K562 (cell line): ENCODE results near the gene ZFYVE27. TPM values are rescaled to one million over a fixed set of nuclear protein-coding genes. Genes with fewer than 3 reads are reported as not detected.

Source experiments
- ADNP ChIP-seq: fragments of 200-800 bp; sonication (Bioruptor generic); IDR thresholded peaks from 2 replicates; pipeline ENCODE4 v1.6.1; 2016; ENCODE audit warnings: missing genetic modification characterization, missing compliant biosample characterization
- BCOR ChIP-seq: fragments of 450-650 bp; IDR thresholded peaks from 2 replicates; pipeline ENCODE4 v1.6.1; 2016
- CBX3 ChIP-seq, 2 experiments: IDR thresholded peaks; 1 replicate in 1 of 2; 2 replicates in 1 of 2; pipeline ENCODE4 v1.6.1; 2012; ENCODE audit warnings: inconsistent platforms in 2 of 2, low read length in 2 of 2, borderline replicate concordance in 1 of 2, control low read depth in 1 of 2
- CHD2 ChIP-seq: IDR thresholded peaks from 2 replicates; pipeline ENCODE4 v1.6.1; 2011; ENCODE audit warnings: low read depth, low read length
- HDAC1 ChIP-seq, 2 experiments: fragments of 450-650 bp; IDR thresholded peaks; 2 replicates each; pipeline ENCODE4 v1.6.1; 2016 to 2017; ENCODE audit warnings: inconsistent platforms in 1 of 2, mild to moderate bottlenecking in 1 of 2, moderate library complexity in 1 of 2
- HDAC2 ChIP-seq: fragments of 450-650 bp; IDR thresholded peaks from 2 replicates; pipeline ENCODE4 v1.6.1; 2016; ENCODE audit warnings: mild to moderate bottlenecking
- KDM1A ChIP-seq, 2 experiments: fragments of 450-650 bp; IDR thresholded peaks; 2 replicates each; pipeline ENCODE4 v1.6.1; 2016; ENCODE audit warnings: mild to moderate bottlenecking in 2 of 2
- PHF20 ChIP-seq: fragments of 450-650 bp; IDR thresholded peaks from 2 replicates; pipeline ENCODE4 v1.6.1; 2018; ENCODE audit not compliant: partially characterized antibody
- POLR3G ChIP-seq: IDR thresholded peaks from 2 replicates; pipeline ENCODE4 v1.6.1; 2011; ENCODE audit not compliant: insufficient read length, insufficient replicate concordance; ENCODE audit errors: extremely low read depth
- RBM25 ChIP-seq: fragments of 200-400 bp; formaldehyde crosslinking; IDR thresholded peaks from 2 replicates; pipeline ENCODE4 v1.6.1; 2018; ENCODE audit warnings: low read length, low read depth, moderate library complexity; ENCODE audit not compliant: severe bottlenecking
- SMARCA5 ChIP-seq: fragments of 450-650 bp; IDR thresholded peaks from 2 replicates; pipeline ENCODE4 v1.6.1; 2016
- ZNF695 ChIP-seq: fragments of 450-650 bp; formaldehyde crosslinking; IDR thresholded peaks from 2 replicates; pipeline ENCODE4 v1.4.0; 2020; ENCODE audit warnings: mild to moderate bottlenecking, moderate library complexity
- polyA plus RNA-seq, 8 experiments: library from polyadenylated mRNA; depleted of rRNA in 4 of 8; stranded (reverse) in 5 of 8; unstranded in 3 of 8; fragments of >200 nt; fragmentation: Nextera tagmentation in 2 of 8; fragmentation: Illumina TruSeq in 1 of 8; extraction: Ambion mirVana in 2 of 8; extraction: Trizol in 1 of 8; gene quantifications; 2 replicates each; pipeline versions ENCODE4 v1.2.1 to v1.2.3, GENCODE V29; 2011 to 2014; ENCODE audit warnings: inconsistent platforms in 1 of 8, missing spikeins in 1 of 8
- total RNA-seq, 7 experiments: library from RNA; depleted of rRNA in 6 of 7; stranded (reverse); fragments of >200 nt in 6 of 7; fragmentation: Illumina TruSeq in 2 of 7; extraction: Trizol in 2 of 7; gene quantifications; 2 replicates each; pipeline versions ENCODE4 v1.2.1 to v1.2.3, GENCODE V29; 2011 to 2021; ENCODE audit warnings: low replicate concordance in 1 of 7
- TF ChIP-seq, protein P1 (sequence below): fragments of 250-450 bp; sonication (Bioruptor Pico); IDR thresholded peaks from 2 replicates; pipeline ENCODE4 v1.5.0; 2021; ENCODE audit warnings: mild to moderate bottlenecking, moderate library complexity

The ZFYVE27 gene
- total and polyA plus RNA-seq, 9 of the 15 experiments (the other 6 are each of a cell fraction or from before 2014, with no cell fraction given) = 0.81 to 21.9 (median 15.3) TPM

DNA sequence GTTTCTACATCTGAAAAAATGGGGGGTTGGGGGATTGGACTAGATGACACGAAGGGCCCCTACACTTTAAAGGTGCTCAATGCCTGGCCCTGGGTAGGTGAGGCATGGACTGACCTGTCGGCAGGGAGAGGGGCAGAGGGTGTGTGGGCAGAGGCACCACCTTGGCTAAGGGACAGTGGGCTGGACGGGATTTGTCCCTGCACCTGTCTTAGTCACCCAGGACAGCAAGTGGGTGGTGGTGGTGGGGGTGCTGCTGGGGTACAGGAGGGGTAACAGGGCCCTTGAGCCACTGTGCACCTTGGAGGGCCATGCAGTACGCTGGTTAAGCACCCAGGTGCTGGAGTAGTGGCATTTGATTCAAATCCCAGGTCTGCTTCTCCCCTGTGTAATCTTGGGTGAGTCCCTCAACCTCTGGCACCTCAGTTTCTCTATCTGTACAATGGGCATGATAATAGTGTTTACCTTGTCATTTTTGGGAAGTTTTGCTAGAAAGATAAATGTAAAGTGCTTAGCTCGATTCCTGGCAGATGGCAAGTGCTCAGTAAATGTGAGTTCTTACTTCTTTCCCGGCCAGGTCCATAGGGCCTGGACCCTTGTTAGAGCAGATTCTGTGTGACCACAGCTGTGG lies 53.0 kb downstream of the ZFYVE27 start (continued):
- TF ChIP-seq, protein P1, sequence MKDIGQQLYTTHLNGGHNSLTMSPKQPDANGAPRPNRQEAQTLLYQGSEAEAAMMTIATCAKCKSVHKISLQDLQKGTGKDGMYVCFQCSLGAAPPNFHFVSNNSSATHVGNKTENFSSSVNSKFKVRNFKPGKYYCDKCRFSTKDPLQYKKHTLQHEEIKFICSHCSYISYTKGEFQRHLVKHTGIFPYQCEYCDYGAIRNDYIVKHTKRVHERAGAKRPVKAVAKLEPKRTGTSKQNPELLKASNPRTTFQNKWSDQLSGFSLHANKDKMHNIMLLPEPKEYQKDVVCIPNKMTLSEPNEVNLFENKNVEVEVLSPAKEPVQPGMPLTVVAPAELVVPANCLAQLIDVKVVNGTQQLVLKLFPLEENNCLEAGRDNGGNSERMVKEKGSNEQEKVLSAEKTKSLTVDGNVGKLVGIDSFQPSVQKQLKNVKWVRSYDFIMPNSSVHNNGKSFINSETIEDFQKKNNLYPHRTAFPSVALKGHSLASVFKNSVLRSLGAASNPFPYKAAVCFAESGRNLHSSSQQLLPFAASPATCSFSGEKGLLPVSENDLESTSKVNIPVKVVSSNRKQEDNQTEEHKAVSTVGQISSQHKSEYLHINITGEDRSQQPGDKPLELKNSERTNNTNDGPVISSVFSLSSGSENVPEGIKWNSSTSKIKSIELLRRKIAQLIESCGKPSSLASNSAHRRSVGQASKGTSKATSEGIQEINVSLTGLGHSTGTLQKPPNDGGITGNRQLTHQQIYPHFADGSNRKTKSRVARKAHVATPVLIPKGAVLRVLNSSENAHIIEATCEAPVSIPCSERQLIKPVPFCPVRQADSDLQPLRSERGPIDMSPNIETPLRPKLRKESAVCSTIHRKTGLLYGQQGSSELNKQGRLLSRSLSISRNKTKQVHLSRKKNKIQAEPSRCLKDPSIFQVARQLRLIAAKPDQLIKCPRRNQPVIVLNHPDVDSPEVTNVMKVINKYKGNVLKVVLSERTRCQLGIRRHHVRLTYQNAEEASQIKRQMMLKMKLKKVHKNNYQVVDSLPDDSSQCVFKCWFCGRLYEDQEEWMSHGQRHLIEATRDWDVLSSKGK = no peak
- TF ChIP-seq BCOR (peak; percentile 95), PHF20 (peak; percentile 25), CHD2 (no peak), CBX3 (IDR thresholded peaks at IDR 0.05; ENCODE audit: borderline replicate concordance in 1 of 2, low read length in 2 of 2) (peak in 1 of 2 experiments; percentile 45; a peak in 1 of 3 replicates), SMARCA5 (peak; percentile 84), RBM25 (peak; percentile 87), HDAC1 (IDR thresholded peaks at IDR 0.05) (0 out of 4 replicates have a peak, but pooled peaks of 1 of the 2 experiments have one; percentile 22), HDAC2 (peak; percentile 75), ZNF695 (CRISPR knock-in tag) (no peak), ADNP (tag) (peak; percentile 90), POLR3G (no peak), KDM1A (IDR thresholded peaks at IDR 0.05) (peak; percentile 81 to 84)
